Heart left ventricle (tissue), 13 donors: ENCODE data around the gene NCL.

Source experiments
- POLR2A ChIP-seq, 2 donors: fragments of 450-650 bp; IDR thresholded peaks; one replicate each; pipeline ENCODE4 v1.6.1; 2017; ENCODE audit warnings: antibody characterized with exemption in 2 of 2, mild to moderate bottlenecking in 2 of 2, moderate library complexity in 2 of 2
- TF ChIP-seq, protein P1 (sequence below), 12 donors: fragments of 200-600 bp; sonication (generic) in 4 of 12; IDR thresholded peaks; one replicate each; pipeline versions ENCODE4 v1.5.0 to v1.8.0; 2018 to 2022; ENCODE audit warnings: antibody characterized with exemption in 12 of 12, mild to moderate bottlenecking in 5 of 12
- donor health status: ischemic (EF 13 %, LVEDD 7.1; RV severe dilation, severe dysfunction).
- donor health status: DM: no; HTN: yes; CAD: no.
- donor health status: DM: no; HTN: no; CAD: no.
- donor health status: ischemic (EF 25% LVEDD 6.9; RV normal size, moderate dysfunction).
- donor health status: ischemic (EF 25% LVEDD 5.7; RV mildly dilated, moderate dysfunction).
- donor health status: ischemic (EF 35%, LVEDD 5.7; RV mildly dilated, moderate dysfunction).
- donor health status: nonischemic (EF 11% LVEDD 7.7; RV severe dilation, severe dysfunction).
- donor health status: DM: yes; HTN: yes; CAD: no.
- donor health status: PGD.
- donor health status: ischemic (EF 29% LVEDD 5.4; RV normal size, mild dysfunction).
- donor health status: nonischemic (EF 23%, LVEDD 6.1; RV moderate dilation, normal function).

DNA sequence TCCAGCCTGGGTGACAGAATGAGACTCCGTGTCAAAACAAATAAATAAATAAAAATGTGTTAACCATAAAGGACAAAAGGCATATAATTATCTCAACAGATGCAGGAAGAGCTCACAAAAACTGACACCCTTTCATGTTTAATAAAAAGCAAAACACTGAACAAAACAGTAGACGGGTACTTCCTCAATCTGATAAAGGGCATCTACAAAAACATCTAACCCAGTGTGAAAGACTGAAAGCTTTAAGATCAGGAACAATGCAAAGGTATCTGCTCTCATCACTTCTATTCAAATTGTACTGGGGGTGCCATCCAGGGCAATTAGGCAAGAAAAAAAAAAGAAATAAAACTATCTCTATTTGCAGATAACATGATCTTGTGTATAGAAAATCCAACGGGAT is 11.7 kb upstream of the NCL start:
- TF ChIP-seq, protein P1, sequence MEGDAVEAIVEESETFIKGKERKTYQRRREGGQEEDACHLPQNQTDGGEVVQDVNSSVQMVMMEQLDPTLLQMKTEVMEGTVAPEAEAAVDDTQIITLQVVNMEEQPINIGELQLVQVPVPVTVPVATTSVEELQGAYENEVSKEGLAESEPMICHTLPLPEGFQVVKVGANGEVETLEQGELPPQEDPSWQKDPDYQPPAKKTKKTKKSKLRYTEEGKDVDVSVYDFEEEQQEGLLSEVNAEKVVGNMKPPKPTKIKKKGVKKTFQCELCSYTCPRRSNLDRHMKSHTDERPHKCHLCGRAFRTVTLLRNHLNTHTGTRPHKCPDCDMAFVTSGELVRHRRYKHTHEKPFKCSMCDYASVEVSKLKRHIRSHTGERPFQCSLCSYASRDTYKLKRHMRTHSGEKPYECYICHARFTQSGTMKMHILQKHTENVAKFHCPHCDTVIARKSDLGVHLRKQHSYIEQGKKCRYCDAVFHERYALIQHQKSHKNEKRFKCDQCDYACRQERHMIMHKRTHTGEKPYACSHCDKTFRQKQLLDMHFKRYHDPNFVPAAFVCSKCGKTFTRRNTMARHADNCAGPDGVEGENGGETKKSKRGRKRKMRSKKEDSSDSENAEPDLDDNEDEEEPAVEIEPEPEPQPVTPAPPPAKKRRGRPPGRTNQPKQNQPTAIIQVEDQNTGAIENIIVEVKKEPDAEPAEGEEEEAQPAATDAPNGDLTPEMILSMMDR (IDR thresholded peaks at IDR 0.05), result no peak
- no peak for TF ChIP-seq POLR2A (IDR thresholded peaks at IDR 0.05)
